ENCODE data around the gene ST8SIA5. TPM values are rescaled to one million over a fixed set of nuclear protein-coding genes. Genes with fewer than 3 reads are reported as not detected.

ST8SIA5 gene
- total RNA-seq, 2 experiments from 2014 or later: 0.08 TPM; not detected in 1

DNA sequence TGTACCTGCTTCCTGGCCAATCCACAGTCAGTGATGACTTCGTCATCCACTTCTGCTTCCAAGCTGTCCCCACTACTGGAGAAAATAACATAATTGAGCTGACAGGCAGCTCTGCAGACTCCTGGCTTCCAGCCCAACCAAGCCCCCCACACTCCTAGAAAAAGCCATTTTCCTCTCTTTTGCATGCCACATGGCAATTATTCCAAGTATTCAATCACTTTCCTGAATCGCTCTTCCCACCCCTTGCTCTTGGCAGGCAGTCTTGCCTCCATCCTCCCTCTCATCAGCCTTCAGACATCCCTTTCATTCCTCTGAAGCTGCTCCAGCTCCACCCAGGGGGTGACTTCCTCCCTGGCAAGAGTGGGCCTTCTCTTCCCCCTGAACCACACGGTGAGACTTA is 14.3 kb upstream of the ST8SIA5 start:
- no peaks in the 10 kb centered on the region for H3K4me1 Mint-ChIP-seq (ENCODE audit: low read depth)
- peaks cover 0 to 2% of the 10 kb centered on the region in 2 experiments for H3K27me3 ChIP-seq (ENCODE audit: control insufficient read depth in 1 of 2, insufficient read depth in 2 of 2, low read length in 2 of 2)
- DNase-seq: no peak
- H3K4me3 ChIP-seq (ENCODE audit: low read length): no peak overlapping the region
- no peaks in the 10 kb centered on the region for H3K27me3 Mint-ChIP-seq
- no peak overlapping the region for H3K27ac Mint-ChIP-seq
- H3K9me3 Mint-ChIP-seq: no peaks in the 10 kb centered on the region
- no peak for ATAC-seq (ENCODE audit: poor library complexity)
- no peaks in the 10 kb centered on the region for H3K36me3 Mint-ChIP-seq (ENCODE audit: low read depth)
- intact Hi-C loops (cut with DNase I, micrococcal nuclease): no loop called here
- no peak overlapping the region for H3K27ac ChIP-seq (ENCODE audit: low read depth in 1 of 2, low read length in 2 of 2)
- ChIA-PET POLR2A (no interaction called here), CTCF (no interaction called here)
- no peak overlapping the region for H3K4me3 Mint-ChIP-seq
- no peaks in the 10 kb centered on the region for H3K36me3 ChIP-seq (ENCODE audit: insufficient read depth, low read length)
- TF ChIP-seq, protein P1, sequence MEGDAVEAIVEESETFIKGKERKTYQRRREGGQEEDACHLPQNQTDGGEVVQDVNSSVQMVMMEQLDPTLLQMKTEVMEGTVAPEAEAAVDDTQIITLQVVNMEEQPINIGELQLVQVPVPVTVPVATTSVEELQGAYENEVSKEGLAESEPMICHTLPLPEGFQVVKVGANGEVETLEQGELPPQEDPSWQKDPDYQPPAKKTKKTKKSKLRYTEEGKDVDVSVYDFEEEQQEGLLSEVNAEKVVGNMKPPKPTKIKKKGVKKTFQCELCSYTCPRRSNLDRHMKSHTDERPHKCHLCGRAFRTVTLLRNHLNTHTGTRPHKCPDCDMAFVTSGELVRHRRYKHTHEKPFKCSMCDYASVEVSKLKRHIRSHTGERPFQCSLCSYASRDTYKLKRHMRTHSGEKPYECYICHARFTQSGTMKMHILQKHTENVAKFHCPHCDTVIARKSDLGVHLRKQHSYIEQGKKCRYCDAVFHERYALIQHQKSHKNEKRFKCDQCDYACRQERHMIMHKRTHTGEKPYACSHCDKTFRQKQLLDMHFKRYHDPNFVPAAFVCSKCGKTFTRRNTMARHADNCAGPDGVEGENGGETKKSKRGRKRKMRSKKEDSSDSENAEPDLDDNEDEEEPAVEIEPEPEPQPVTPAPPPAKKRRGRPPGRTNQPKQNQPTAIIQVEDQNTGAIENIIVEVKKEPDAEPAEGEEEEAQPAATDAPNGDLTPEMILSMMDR (IDR thresholded peaks at IDR 0.05): no peak
- no peaks in the 10 kb centered on the region for H3K4me1 ChIP-seq (ENCODE audit: insufficient read depth, low read length)
- H3K9me3 ChIP-seq (ENCODE audit: control insufficient read depth in 1 of 2, insufficient read depth in 1 of 2, low read length in 2 of 2): no peaks in the 10 kb centered on the region

DNA sequence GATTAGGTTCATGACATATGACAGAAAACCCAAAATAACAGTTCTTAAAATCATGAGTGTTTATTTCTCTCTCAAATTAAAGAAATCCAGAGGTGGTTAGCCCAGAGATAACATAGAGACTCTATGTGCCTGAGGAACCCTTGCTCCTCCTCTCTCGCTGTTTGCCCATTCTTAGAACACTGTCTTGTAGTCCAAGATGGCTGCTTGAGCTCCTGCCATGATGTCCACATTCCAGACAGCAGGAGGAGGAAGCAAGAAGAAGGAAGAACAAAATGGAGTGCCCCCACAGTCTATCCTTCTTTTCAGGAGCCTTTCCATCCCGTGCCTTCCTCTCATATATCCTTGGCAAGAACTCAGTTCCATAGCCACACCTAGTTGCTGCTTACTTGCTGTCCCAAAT is 13.9 kb upstream of the ST8SIA5 start:
- ChIA-PET POLR2A (no interaction called here), CTCF (no interaction called here)

DNA sequence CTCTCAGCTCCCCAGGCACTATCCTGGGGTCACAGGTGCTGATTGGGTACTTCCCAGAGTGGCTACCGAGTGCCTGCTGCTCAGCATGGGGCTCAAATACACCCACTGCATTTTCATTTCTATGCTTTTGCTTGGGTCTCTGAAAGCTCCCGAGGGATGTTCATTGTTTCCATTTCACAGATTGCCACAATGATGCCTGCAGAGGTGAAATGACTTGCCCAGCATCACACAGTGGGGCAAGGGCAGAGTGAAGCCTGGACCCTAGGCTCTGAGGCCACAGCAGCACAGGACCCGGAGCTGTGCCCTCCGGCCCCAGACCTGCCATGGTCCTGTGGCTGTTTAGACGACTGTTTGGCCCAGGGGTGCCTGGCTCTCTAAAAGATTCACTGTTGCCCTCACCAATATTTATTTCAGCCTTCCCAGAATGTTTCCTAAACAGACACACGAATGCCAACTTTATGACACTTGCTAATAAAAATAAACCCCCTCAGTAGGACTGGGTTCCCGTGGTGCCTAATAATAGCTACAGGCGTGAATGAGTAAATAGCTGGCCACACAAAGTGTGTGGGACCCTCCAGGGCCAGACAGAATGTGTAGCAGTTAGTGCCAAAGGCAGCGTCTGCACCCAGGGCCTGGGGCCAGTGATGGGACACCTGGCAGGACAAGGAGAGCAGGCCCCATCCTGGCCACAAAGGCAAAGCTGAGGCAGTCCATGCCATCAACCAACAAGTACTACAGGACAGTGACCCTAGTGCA is 11.5 kb upstream of the ST8SIA5 start:
- peaks cover 21% of the 10 kb centered on the region for H3K27me3 Mint-ChIP-seq

More for the DNA sequence above, 13.9 kb upstream of the ST8SIA5 start:
- H3K4me1 ChIP-seq (ENCODE audit: insufficient read depth, low read length): no peaks in the 10 kb centered on the region
- no peaks in the 10 kb centered on the region for H3K9me3 Mint-ChIP-seq
- H3K27me3 ChIP-seq (ENCODE audit: control insufficient read depth in 1 of 2, insufficient read depth in 2 of 2, low read length in 2 of 2): peaks cover 0 to 2% of the 10 kb centered on the region in 2 experiments
- no peaks in the 10 kb centered on the region for H3K36me3 Mint-ChIP-seq (ENCODE audit: low read depth)
- TF ChIP-seq, protein P1 (IDR thresholded peaks at IDR 0.05): no peak
- ATAC-seq (ENCODE audit: poor library complexity) (no peak), DNase-seq (no peak)
- H3K36me3 ChIP-seq (ENCODE audit: insufficient read depth, low read length): no peaks in the 10 kb centered on the region
- H3K27ac Mint-ChIP-seq: no peak overlapping the region
- intact Hi-C loops (cut with DNase I, micrococcal nuclease): no loop called here
- H3K27me3 Mint-ChIP-seq: peaks cover 1% of the 10 kb centered on the region
- no peaks in the 10 kb centered on the region for H3K9me3 ChIP-seq (ENCODE audit: control insufficient read depth in 1 of 2, insufficient read depth in 1 of 2, low read length in 2 of 2)
- no peak overlapping the region for H3K4me3 ChIP-seq (ENCODE audit: low read length)
- H3K27ac ChIP-seq (ENCODE audit: low read depth in 1 of 2, low read length in 2 of 2): no peak overlapping the region
- H3K4me1 Mint-ChIP-seq (ENCODE audit: low read depth): no peaks in the 10 kb centered on the region
- H3K4me3 Mint-ChIP-seq: no peak overlapping the region

More for the DNA sequence above, 11.5 kb upstream of the ST8SIA5 start:
- no peaks in the 10 kb centered on the region for H3K36me3 Mint-ChIP-seq (ENCODE audit: low read depth)
- no peak overlapping the region for H3K4me3 ChIP-seq (ENCODE audit: low read length)
- no peaks in the 10 kb centered on the region for H3K4me1 ChIP-seq (ENCODE audit: insufficient read depth, low read length)
- no peaks in the 10 kb centered on the region for H3K9me3 Mint-ChIP-seq
- DNase-seq (no peak), ATAC-seq (ENCODE audit: poor library complexity) (no peak)
- CTCF ChIA-PET: no interaction called here
- H3K9me3 ChIP-seq (ENCODE audit: control insufficient read depth in 1 of 2, insufficient read depth in 1 of 2, low read length in 2 of 2): no peaks in the 10 kb centered on the region
- no peak overlapping the region for H3K27ac ChIP-seq (ENCODE audit: low read depth in 1 of 2, low read length in 2 of 2)
- no peaks in the 10 kb centered on the region for H3K4me1 Mint-ChIP-seq (ENCODE audit: low read depth)
- TF ChIP-seq, protein P1 (IDR thresholded peaks at IDR 0.05): no peak
- peaks cover under 1 to 2% of the 10 kb centered on the region in 2 experiments for H3K27me3 ChIP-seq (ENCODE audit: control insufficient read depth in 1 of 2, insufficient read depth in 2 of 2, low read length in 2 of 2)
- intact Hi-C loops (cut with DNase I, micrococcal nuclease): no loop called here
- no peak overlapping the region for H3K27ac Mint-ChIP-seq
- no peak overlapping the region for H3K4me3 Mint-ChIP-seq
- no peaks in the 10 kb centered on the region for H3K36me3 ChIP-seq (ENCODE audit: insufficient read depth, low read length)
- POLR2A ChIA-PET: no interaction called here
